ENCODE data around the gene ANKMY1. TPM values are rescaled to one million over a fixed set of nuclear protein-coding genes. Genes with fewer than 3 reads are reported as not detected.
A peak's percentile ranks its signal among the peaks of the same experiment; 100 is the strongest.

Gene ANKMY1
- total and polyA plus RNA-seq, 2 donors (not counting 1 experiment from before 2014, with no cell fraction given): 51.7 to 72.1 TPM

DNA sequence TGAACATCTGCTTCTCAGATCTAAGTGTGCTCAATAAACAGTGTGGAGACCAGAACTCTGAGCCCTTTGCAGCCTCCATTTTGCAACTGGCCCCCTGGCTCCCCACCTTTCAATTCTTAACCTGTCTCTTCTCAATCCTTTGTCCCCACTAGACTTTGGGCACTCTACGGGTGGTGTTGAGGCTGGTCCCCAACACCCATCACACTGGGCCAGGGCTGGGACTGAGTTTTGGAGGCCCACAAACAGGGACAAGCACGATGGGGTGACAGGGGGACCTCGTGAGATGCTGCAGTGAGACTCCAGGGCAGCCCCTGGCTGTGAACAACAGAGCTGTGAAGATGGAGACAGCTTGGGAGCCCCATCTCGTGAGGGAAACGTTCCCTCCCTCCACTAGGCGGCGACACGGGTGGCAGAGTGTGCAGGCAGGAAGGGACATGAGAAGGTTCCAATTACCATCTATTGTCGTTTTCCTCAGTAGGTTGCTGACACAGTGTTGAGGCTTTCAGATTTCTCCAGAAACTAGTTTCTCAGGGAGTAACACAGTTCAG is 1.2 kb downstream of the ANKMY1 start:
- ChIA-PET POLR2A (interaction anchor here (1.3 to 1.9 kb wide), 2 partner anchors 10 to 30 kb away, joined by 4 read pairs; partner anchors contain the start of gene CAPN10), CTCF (interaction anchor here (1.0 to 2.4 kb wide), 3 partner anchors 10 to 42 kb away, joined by 3 to 12 read pairs (median 11); partner anchors contain the start of gene CAPN10)
- TF ChIP-seq, protein P1, sequence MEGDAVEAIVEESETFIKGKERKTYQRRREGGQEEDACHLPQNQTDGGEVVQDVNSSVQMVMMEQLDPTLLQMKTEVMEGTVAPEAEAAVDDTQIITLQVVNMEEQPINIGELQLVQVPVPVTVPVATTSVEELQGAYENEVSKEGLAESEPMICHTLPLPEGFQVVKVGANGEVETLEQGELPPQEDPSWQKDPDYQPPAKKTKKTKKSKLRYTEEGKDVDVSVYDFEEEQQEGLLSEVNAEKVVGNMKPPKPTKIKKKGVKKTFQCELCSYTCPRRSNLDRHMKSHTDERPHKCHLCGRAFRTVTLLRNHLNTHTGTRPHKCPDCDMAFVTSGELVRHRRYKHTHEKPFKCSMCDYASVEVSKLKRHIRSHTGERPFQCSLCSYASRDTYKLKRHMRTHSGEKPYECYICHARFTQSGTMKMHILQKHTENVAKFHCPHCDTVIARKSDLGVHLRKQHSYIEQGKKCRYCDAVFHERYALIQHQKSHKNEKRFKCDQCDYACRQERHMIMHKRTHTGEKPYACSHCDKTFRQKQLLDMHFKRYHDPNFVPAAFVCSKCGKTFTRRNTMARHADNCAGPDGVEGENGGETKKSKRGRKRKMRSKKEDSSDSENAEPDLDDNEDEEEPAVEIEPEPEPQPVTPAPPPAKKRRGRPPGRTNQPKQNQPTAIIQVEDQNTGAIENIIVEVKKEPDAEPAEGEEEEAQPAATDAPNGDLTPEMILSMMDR (IDR thresholded peaks at IDR 0.05): peak; percentile 52
- TF ChIP-seq EZH2 (IDR thresholded peaks at IDR 0.05; ENCODE audit: borderline replicate concordance, insufficient read depth, low read depth, low read length, poor library complexity, severe bottlenecking): no peak
- Mint-ChIP-seq H3K4me1 (peaks cover 50% of the 10 kb centered on the region), H3K27me3 (no peaks in the 10 kb centered on the region), H3K27ac (peak overlapping the region; percentile 26), H3K4me3 (peak overlapping the region; percentile 61), H3K9me3 (ENCODE audit: insufficient read depth) (no peaks in the 10 kb centered on the region)
- Histone ChIP-seq H4K20me1 (ENCODE audit: control insufficient read depth, insufficient read depth, low read length, poor library complexity, severe bottlenecking) (peaks cover 72% of the 10 kb centered on the region), H3K27ac (ENCODE audit: low read length in 2 of 2) (no peak overlapping the region), H3K27me3 (replicated peaks in 1 of 4; ENCODE audit: control extremely low read depth in 1 of 4, control insufficient read depth in 3 of 4, insufficient read depth in 4 of 4, low read length in 3 of 4) (no peaks in the 10 kb centered on the region), H3K79me2 (ENCODE audit: control insufficient read depth, insufficient read depth, low read length) (peaks cover 64% of the 10 kb centered on the region), H2AFZ (ENCODE audit: insufficient read depth, low read depth, low read length, poor library complexity, severe bottlenecking) (no peak overlapping the region), H3K9ac (ENCODE audit: low read length) (no peak overlapping the region), H3K4me2 (replicated peaks; ENCODE audit: low read depth, low read length, poor library complexity, severe bottlenecking) (peak overlapping the region; percentile 74), H3K4me3 (ENCODE audit: control extremely low read depth in 1 of 5, extremely low read depth in 1 of 5, insufficient read depth in 1 of 5, low read depth in 2 of 5, low read length in 4 of 5) (no peak overlapping the region), H3K4me1 (ENCODE audit: control insufficient read depth in 2 of 2, insufficient read depth in 2 of 2, low read length in 2 of 2) (peaks cover 38 to 43% of the 10 kb centered on the region in 2 donors), H3K36me3 (replicated peaks in 1 of 2; ENCODE audit: control extremely low read depth in 1 of 2, control insufficient read depth in 1 of 2, extremely low read depth in 1 of 2, insufficient read depth in 2 of 2, low read length in 1 of 2) (peaks cover 1 to 19% of the 10 kb centered on the region in 2 experiments), H3K9me3 (ENCODE audit: control extremely low read depth in 1 of 3, control insufficient read depth in 2 of 3, insufficient read depth in 1 of 3, low read length in 2 of 3) (no peaks in the 10 kb centered on the region)
- DNase-seq (peak; percentile 58), ATAC-seq (ENCODE audit: low read depth) (no peak)
- 62% methylated on average over 4 of the region's 9 CpGs for WGBS (ENCODE audit: insufficient coverage)
- intact Hi-C loops (cut with micrococcal nuclease): no loop called here

- TF ChIP-seq, protein P1 (IDR thresholded peaks at IDR 0.05): no peak
- no peak for TF ChIP-seq EZH2 (IDR thresholded peaks at IDR 0.05; ENCODE audit: borderline replicate concordance, insufficient read depth, low read depth, low read length, poor library complexity, severe bottlenecking)
- peak; percentile 13 for DNase-seq
These were observed 2.1 kb downstream of the ANKMY1 start for GRCh38 chr2:240555541-240556250.

More at GRCh38 chr2:240555541-240556250, 2.1 kb downstream of the ANKMY1 start:
- Mint-ChIP-seq H3K27me3 (no peaks in the 10 kb centered on the region), H3K4me3 (no peak overlapping the region), H3K27ac (no peak overlapping the region), H3K9me3 (ENCODE audit: insufficient read depth) (peaks cover 2% of the 10 kb centered on the region), H3K4me1 (peaks cover 48% of the 10 kb centered on the region)
- 98% methylated on average over 12 of the region's 16 CpGs for WGBS (ENCODE audit: insufficient coverage)
- Histone ChIP-seq H3K36me3 (replicated peaks in 1 of 2; ENCODE audit: control extremely low read depth in 1 of 2, control insufficient read depth in 1 of 2, extremely low read depth in 1 of 2, insufficient read depth in 2 of 2, low read length in 1 of 2) (peaks cover 1 to 26% of the 10 kb centered on the region in 2 experiments), H3K27ac (ENCODE audit: low read length in 2 of 2) (no peak overlapping the region), H2AFZ (ENCODE audit: insufficient read depth, low read depth, low read length, poor library complexity, severe bottlenecking) (no peak overlapping the region), H3K79me2 (ENCODE audit: control insufficient read depth, insufficient read depth, low read length) (peaks cover 72% of the 10 kb centered on the region), H3K9ac (ENCODE audit: low read length) (no peak overlapping the region), H3K4me2 (replicated peaks; ENCODE audit: low read depth, low read length, poor library complexity, severe bottlenecking) (no peak overlapping the region), H3K9me3 (ENCODE audit: control extremely low read depth in 1 of 3, control insufficient read depth in 2 of 3, insufficient read depth in 1 of 3, low read length in 2 of 3) (peaks cover 0 to 4% (median 0%) of the 10 kb centered on the region in 3 donors), H3K27me3 (replicated peaks in 1 of 4; ENCODE audit: control extremely low read depth in 1 of 4, control insufficient read depth in 3 of 4, insufficient read depth in 4 of 4, low read length in 3 of 4) (no peaks in the 10 kb centered on the region), H3K4me1 (ENCODE audit: control insufficient read depth in 2 of 2, insufficient read depth in 2 of 2, low read length in 2 of 2) (peaks cover 39 to 43% of the 10 kb centered on the region in 2 donors), H3K4me3 (ENCODE audit: control extremely low read depth in 1 of 5, extremely low read depth in 1 of 5, insufficient read depth in 1 of 5, low read depth in 2 of 5, low read length in 4 of 5) (no peak overlapping the region), H4K20me1 (ENCODE audit: control insufficient read depth, insufficient read depth, low read length, poor library complexity, severe bottlenecking) (peaks cover 72% of the 10 kb centered on the region)
- ChIA-PET POLR2A (interaction anchor here (1.9 kb wide), 1 partner anchor 31 kb away, joined by 4 read pairs; the partner anchor contains the start of gene CAPN10), CTCF (interaction anchor here (2.4 kb wide), 1 partner anchor 31 kb away, joined by 12 read pairs; the partner anchor contains the start of gene CAPN10)
- ATAC-seq (ENCODE audit: low read depth): no peak
- intact Hi-C loops (cut with micrococcal nuclease): no loop called here
